IMR-90 (cell line): ENCODE results near the gene ATXN3. TPM values are rescaled to one million over a fixed set of nuclear protein-coding genes. Genes with fewer than 3 reads are reported as not detected.

Source experiments
- ATAC-seq: fragments of 200-7000 bp; cut with Tn5 transposase; 2 replicates; pipeline ENCODE4 v1.9.1; 2020; ENCODE audit warnings: low read depth, mild to moderate bottlenecking, moderate library complexity
- BruUV-seq: library from RNA; stranded (reverse); fragments of 400-500 nt; replicated peaks from 2 replicates; lab custom pipeline; 2021; lab: Mats Ljungman, UMichigan
- CTCF ChIA-PET: fragments of 300-600 bp; formaldehyde crosslinking; extraction: SDS; loops from one replicate; lab custom pipeline; 2021; ENCODE audit warnings: antibody characterized with exemption; lab: Yijun Ruan, JAX
- POLR2A ChIA-PET: fragments of 300-600 bp; sonication (Branson Sonifier 250); formaldehyde crosslinking; loops from one replicate; lab custom pipeline; 2022; ENCODE audit warnings: antibody characterized with exemption; ENCODE audit not compliant: unreplicated experiment; lab: Charles Lee
- DNase-seq: peaks from one replicate; pipeline ENCODE4 v3.0.0; 2013
- H2AFZ ChIP-seq: replicated peaks from 2 replicates; pipeline ENCODE3; 2013; ENCODE audit warnings: low read length, mild to moderate bottlenecking; ENCODE audit not compliant: poor library complexity
- H2AK5ac ChIP-seq: 2 replicates; pipeline ENCODE4 v1.6.1; 2013; ENCODE audit warnings: low read depth, low read length, inconsistent platforms
- H2AK9ac ChIP-seq: replicated peaks from 2 replicates; pipeline ENCODE3; 2013; ENCODE audit warnings: mild to moderate bottlenecking, low read depth, low read length, moderate library complexity; ENCODE audit not compliant: poor library complexity
- H2BK120ac ChIP-seq: 2 replicates; pipeline ENCODE4 v1.6.1; 2013; ENCODE audit warnings: low read depth, low read length, inconsistent platforms
- H2BK15ac ChIP-seq: 3 replicates; pipeline ENCODE4 v1.6.1; 2013; ENCODE audit warnings: low read depth, low read length, inconsistent platforms
- H2BK20ac ChIP-seq: 2 replicates; pipeline ENCODE4 v1.6.1; 2013; ENCODE audit warnings: low read depth, mild to moderate bottlenecking, inconsistent platforms, low read length, moderate library complexity
- H2BK5ac ChIP-seq: 2 replicates; pipeline ENCODE4 v1.6.1; 2013; ENCODE audit warnings: mild to moderate bottlenecking, low read depth, low read length, inconsistent platforms; ENCODE audit not compliant: poor library complexity, severe bottlenecking
- H3K14ac ChIP-seq: replicated peaks from 2 replicates; pipeline ENCODE4 v1.6.1; 2013; ENCODE audit warnings: low read depth, low read length, inconsistent platforms
- H3K18ac ChIP-seq: 2 replicates; pipeline ENCODE4 v1.6.1; 2013; ENCODE audit warnings: low read depth, low read length, control low read depth
- H3K23ac ChIP-seq: 2 replicates; pipeline ENCODE4 v1.6.1; 2013; ENCODE audit warnings: low read depth, low read length, inconsistent platforms
- H3K27ac ChIP-seq: 2 replicates; pipeline ENCODE4 v1.5.1; 2013; ENCODE audit warnings: mild to moderate bottlenecking, control low read depth, low read length; ENCODE audit not compliant: insufficient read depth
- H3K27me3 ChIP-seq: 2 replicates; pipeline ENCODE4 v1.6.1; 2013; ENCODE audit warnings: low read length; ENCODE audit not compliant: control insufficient read depth, insufficient read depth
- H3K36me3 ChIP-seq: 2 replicates; pipeline ENCODE4 v1.6.1; 2013; ENCODE audit warnings: low read length, mixed read lengths; ENCODE audit not compliant: control insufficient read depth, insufficient read depth
- H3K4ac ChIP-seq: 2 replicates; pipeline ENCODE4 v1.6.1; 2013; ENCODE audit warnings: low read depth, low read length, inconsistent platforms
- H3K4me1 ChIP-seq: 2 replicates; pipeline ENCODE4 v1.6.1; 2013; ENCODE audit warnings: low read length, mixed read lengths; ENCODE audit not compliant: control insufficient read depth, insufficient read depth
- H3K4me2 ChIP-seq: 2 replicates; pipeline ENCODE4 v1.6.1; 2013; ENCODE audit warnings: low read depth, mild to moderate bottlenecking, control low read depth, low read length, moderate library complexity
- H3K4me3 ChIP-seq: 2 replicates; pipeline ENCODE4 v1.5.1; 2013; ENCODE audit warnings: low read depth, mild to moderate bottlenecking, control low read depth, low read length, moderate library complexity; ENCODE audit not compliant: insufficient read depth
- H3K56ac ChIP-seq: 2 replicates; pipeline ENCODE4 v1.6.1; 2013; ENCODE audit warnings: low read length, inconsistent platforms; ENCODE audit not compliant: insufficient read depth; ENCODE audit errors: extremely low read depth
- H3K79me1 ChIP-seq, 2 experiments: 2 replicates each; pipeline ENCODE4 v1.6.1; 2013; ENCODE audit warnings: low read length in 2 of 2, inconsistent platforms in 1 of 2, low read depth in 1 of 2
- H3K9ac ChIP-seq: 2 replicates; pipeline ENCODE4 v1.6.1; 2013; ENCODE audit warnings: low read depth, low read length, control low read depth
- H3K9me1 ChIP-seq: 2 replicates; pipeline ENCODE4 v1.6.1; 2013; ENCODE audit warnings: low read length, inconsistent platforms; ENCODE audit not compliant: insufficient read depth
- H3K9me3 ChIP-seq: 2 replicates; pipeline ENCODE4 v1.6.1; 2013; ENCODE audit warnings: low read length; ENCODE audit not compliant: control insufficient read depth, insufficient read depth
- H4K20me1 ChIP-seq: 2 replicates; pipeline ENCODE4 v1.6.1; 2013; ENCODE audit warnings: low read length, inconsistent platforms; ENCODE audit not compliant: insufficient read depth
- H4K5ac ChIP-seq: 2 replicates; pipeline ENCODE4 v1.6.1; 2013; ENCODE audit warnings: mild to moderate bottlenecking, low read depth, low read length, control low read depth
- H4K8ac ChIP-seq, 2 experiments: 2 replicates each; pipeline ENCODE4 v1.6.1; 2013; ENCODE audit warnings: low read depth in 2 of 2, low read length in 2 of 2, control low read depth in 1 of 2, inconsistent platforms in 1 of 2
- H4K91ac ChIP-seq: 2 replicates; pipeline ENCODE4 v1.6.1; 2013; ENCODE audit warnings: low read depth, low read length, inconsistent platforms; ENCODE audit not compliant: insufficient read depth
- BHLHE40 ChIP-seq: fragments of 150-350 bp; IDR thresholded peaks from 2 replicates; pipeline ENCODE4 v1.6.1; 2016; ENCODE audit warnings: mild to moderate bottlenecking, low read depth, low read length
- CEBPB ChIP-seq: IDR thresholded peaks from 2 replicates; pipeline ENCODE4 v1.6.1; 2012; ENCODE audit warnings: low read depth, low read length, improper control_type of control experiment
- CHD1 ChIP-seq: IDR thresholded peaks from 2 replicates; pipeline ENCODE4 v1.6.1; 2012; ENCODE audit warnings: low read depth, low read length, improper control_type of control experiment
- CTCF ChIP-seq: conservative IDR thresholded peaks from 2 replicates; pipeline ENCODE4 v1.5.1; 2012; ENCODE audit warnings: mild to moderate bottlenecking, low read depth, low read length, improper control_type of control experiment
- ELK1 ChIP-seq: fragments of 150-350 bp; IDR thresholded peaks from 2 replicates; pipeline ENCODE4 v1.6.1; 2016; ENCODE audit warnings: low read depth, mild to moderate bottlenecking, low read length, moderate library complexity, borderline replicate concordance
- FOS ChIP-seq: fragments of 150-350 bp; IDR thresholded peaks from 2 replicates; pipeline ENCODE4 v1.6.1; 2016; ENCODE audit warnings: low read depth, low read length
- MAFK ChIP-seq: IDR thresholded peaks from 2 replicates; pipeline ENCODE4 v1.6.1; 2012; ENCODE audit warnings: low read depth, low read length, improper control_type of control experiment
- MAZ ChIP-seq: IDR thresholded peaks from 2 replicates; pipeline ENCODE4 v1.6.1; 2012; ENCODE audit warnings: low read depth, mild to moderate bottlenecking, low read length, improper control_type of control experiment, moderate library complexity, borderline replicate concordance
- NFE2L2 ChIP-seq: fragments of 150-350 bp; IDR thresholded peaks from 2 replicates; pipeline ENCODE4 v1.6.1; 2016; ENCODE audit warnings: low read depth, mild to moderate bottlenecking, low read length
- POLR2A ChIP-seq: IDR thresholded peaks from 2 replicates; pipeline ENCODE4 v1.6.1; 2012; ENCODE audit warnings: mild to moderate bottlenecking, low read depth, low read length
- RAD21 ChIP-seq: IDR thresholded peaks from 2 replicates; pipeline ENCODE4 v1.6.1; 2012; ENCODE audit warnings: low read length, improper control_type of control experiment
- RFX5 ChIP-seq: IDR thresholded peaks from 2 replicates; pipeline ENCODE4 v1.8.0; 2012; ENCODE audit warnings: low read depth, mild to moderate bottlenecking, low read length, moderate library complexity
- SMC3 ChIP-seq: fragments of 150-350 bp; IDR thresholded peaks from 2 replicates; pipeline ENCODE4 v1.6.1; 2016; ENCODE audit warnings: low read depth, mild to moderate bottlenecking, antibody characterized with exemption, low read length, moderate library complexity
- USF2 ChIP-seq: fragments of 150-350 bp; IDR thresholded peaks from 2 replicates; pipeline ENCODE4 v1.6.1; 2017; ENCODE audit warnings: mild to moderate bottlenecking, antibody characterized with exemption, low read length, low read depth
- WGBS, 2 experiments: methylation state at CpG; one replicate each; pipeline versions ENCODE4 v1.1.5 to v1.1.7; 2013; ENCODE audit warnings: missing lambda C conversion rate in 2 of 2; ENCODE audit not compliant: insufficient read length in 1 of 2; ENCODE audit errors: extremely low coverage in 2 of 2; 5-methylcytosine and 5-hydroxymethylcytosine counted together
- dilution Hi-C: fragments of 300-500 bp; cut with HindIII; formaldehyde crosslinking; loops from one replicate; pipeline ENCODE4 v1.14.3; 2018; ENCODE audit warnings: low sequenced_read_pairs; ENCODE audit not compliant: unreplicated experiment
- in situ Hi-C: fragments of 300-500 bp; cut with MboI; formaldehyde crosslinking; loops from 3 replicates; pipeline ENCODE4 v1.14.3; 2019; ENCODE audit warnings: low sequenced_read_pairs, inconsistent platforms, mixed read lengths
- intact Hi-C: fragments of 100-400 bp; cut with micrococcal nuclease; formaldehyde crosslinking; loops from 2 replicates; pipeline ENCODE4 v1.10.0; 2022
- polyA plus RNA-seq, 3 experiments: library from polyadenylated mRNA; depleted of rRNA; stranded (reverse); fragments of >200 nt; gene quantifications; 2 replicates each; pipeline ENCODE4 v1.2.3, GENCODE V29; 2012; ENCODE audit warnings: low replicate concordance in 1 of 3
- total RNA-seq: library from RNA; depleted of rRNA; stranded (reverse); fragments of >200 nt; gene quantifications from 2 replicates; pipeline ENCODE4 v1.2.3, GENCODE V29; 2012

The ATXN3 gene
- total and polyA plus RNA-seq, 2 of the 4 experiments (the other 2 are of a cell fraction) = 9.0 to 13.9 TPM

GRCh38 chr14:92134456-92134855 is 28.1 kb upstream of the ATXN3 start:
- H3K14ac ChIP-seq = no peak overlapping the region

More at GRCh38 chr14:92134456-92134855, 28.1 kb upstream of the ATXN3 start:
- no CpG with 5 or more reads among the region's 1 CpG for WGBS, 2 experiments
- DNase-seq (no peak), ATAC-seq (no peak)
- no peak overlapping the region for H4K5ac ChIP-seq
- H3K4me2 ChIP-seq = no peak overlapping the region
- H2AK9ac ChIP-seq = no peak overlapping the region
- peaks cover 37% of the 10 kb centered on the region for H3K36me3 ChIP-seq
- no peak overlapping the region for H3K18ac ChIP-seq
- no peak overlapping the region for H2AFZ ChIP-seq
- no peak overlapping the region for H2BK20ac ChIP-seq
- H3K4me1 ChIP-seq = no peaks in the 10 kb centered on the region
- H2BK120ac ChIP-seq = no peak overlapping the region
- TF ChIP-seq RFX5 = no peak
- no peak for TF ChIP-seq SMC3
- no peak for TF ChIP-seq CTCF
- no peak for TF ChIP-seq RAD21
- no peak for TF ChIP-seq BHLHE40
- no peak for TF ChIP-seq NFE2L2
- no peak for TF ChIP-seq FOS
- no peak for TF ChIP-seq POLR2A
- no peak for TF ChIP-seq MAFK
- no peak for TF ChIP-seq USF2
- TF ChIP-seq MAZ = no peak
- TF ChIP-seq ELK1 = no peak
- TF ChIP-seq CHD1 = no peak
- no peak for TF ChIP-seq CEBPB
- H3K27ac ChIP-seq = no peak overlapping the region
- ChIA-PET CTCF (interaction anchor here (0.6 to 1.8 kb wide), 5 partner anchors 10 to 455 kb away, joined by 3 to 6 read pairs (median 5); partner anchors contain the start of gene ATXN3), POLR2A (no interaction called here)
- intact Hi-C loops = loop anchor here (10.0 kb wide), 1 partner anchor 650 kb away; no protein-coding TSS in a partner anchor
- no peaks in the 10 kb centered on the region for H3K9me3 ChIP-seq
- H4K91ac ChIP-seq = no peak overlapping the region
- H3K4me3 ChIP-seq = no peak overlapping the region
- BruUV-seq = no TSS peak
- in situ Hi-C loops = no loop called here
- dilution Hi-C loops = no loop called here
- H2AK5ac ChIP-seq = no peak overlapping the region
- no peaks in the 10 kb centered on the region; a peak in 4 of 4 replicates for H3K79me1 ChIP-seq
- no peak overlapping the region for H3K9ac ChIP-seq
- H3K23ac ChIP-seq = no peak overlapping the region
- H3K4ac ChIP-seq = no peak overlapping the region
- no peak overlapping the region for H2BK15ac ChIP-seq
- no peaks in the 10 kb centered on the region for H4K20me1 ChIP-seq
- H2BK5ac ChIP-seq = no peak overlapping the region
- H3K9me1 ChIP-seq = no peaks in the 10 kb centered on the region
- H4K8ac ChIP-seq = no peak overlapping the region
- no peak overlapping the region for H3K56ac ChIP-seq
- no peaks in the 10 kb centered on the region for H3K27me3 ChIP-seq
